Measurements from ENCODE around the gene EIF2D. TPM values are rescaled to one million over a fixed set of nuclear protein-coding genes. Genes with fewer than 3 reads are reported as not detected.

The EIF2D gene
- total and polyA plus RNA-seq, 2 of the 8 experiments (the other 6 are each of a cell fraction or from before 2014, with no cell fraction given), result 36.1 to 37.1 TPM

DNA sequence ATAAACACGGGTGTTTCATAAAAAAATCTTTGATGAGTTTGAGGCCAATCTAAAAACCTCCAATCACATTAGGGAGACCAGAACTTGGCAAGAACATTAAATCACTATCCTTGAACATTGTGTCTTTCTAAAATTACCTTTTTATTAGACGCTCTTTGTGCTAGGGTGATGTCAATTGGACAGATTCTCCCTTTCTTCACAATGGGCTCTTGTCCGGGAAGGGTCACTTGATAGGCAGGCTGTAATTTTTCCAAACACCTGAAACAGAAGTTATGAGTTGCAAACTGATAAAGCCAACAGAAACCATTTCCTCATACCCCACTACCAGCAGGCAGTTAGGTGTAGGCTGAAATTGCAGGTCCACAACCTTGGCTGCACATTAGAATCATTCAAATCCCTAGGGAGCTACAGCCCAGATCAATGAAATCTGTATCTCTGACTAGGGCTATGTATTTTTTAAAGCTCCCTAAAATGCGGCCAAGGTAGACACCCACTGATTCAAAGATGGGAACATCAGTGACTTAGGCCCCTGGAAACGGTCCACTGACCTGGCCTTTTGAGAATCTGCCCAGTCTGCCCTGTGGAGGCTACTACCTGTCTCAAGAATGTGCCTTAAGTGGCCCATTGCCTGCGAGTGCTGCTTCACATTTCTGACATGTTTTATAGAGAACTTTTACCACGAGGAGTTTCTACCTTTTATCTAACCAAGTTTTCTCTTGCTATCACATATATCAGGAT is 16.5 kb downstream of the EIF2D start:
- H3K23ac ChIP-seq (ENCODE audit: insufficient read length), result no peak overlapping the region
- no peak overlapping the region for H2BK5ac ChIP-seq (ENCODE audit: low read depth, low read length)
- H3K36me3 ChIP-seq (ENCODE audit: control insufficient read depth in 2 of 4, insufficient read depth in 4 of 4, low read length in 3 of 4), result peaks cover 6 to 42% (median 22%) of the 10 kb centered on the region in 4 experiments
- H3K56ac ChIP-seq (replicated peaks; ENCODE audit: insufficient read length, low read depth, low read length), result no peak overlapping the region
- no peaks in the 10 kb centered on the region for H3K79me2 ChIP-seq (ENCODE audit: control insufficient read depth in 1 of 2, insufficient read depth in 2 of 2, low read length in 2 of 2)
- H3K9ac ChIP-seq (replicated peaks in 1 of 4; ENCODE audit: extremely low read depth in 1 of 4, low read depth in 3 of 4, low read length in 3 of 4), result no peak overlapping the region
- no peaks in the 10 kb centered on the region for H3K9me3 ChIP-seq (ENCODE audit: insufficient read depth in 2 of 2, low read depth in 1 of 2, low read length in 1 of 2)
- H2BK20ac ChIP-seq (ENCODE audit: low read length), result no peak overlapping the region
- H4K20me1 ChIP-seq (replicated peaks in 1 of 2; ENCODE audit: control insufficient read depth in 1 of 2, insufficient read depth in 2 of 2, low read length in 2 of 2), result no peaks in the 10 kb centered on the region
- no peak overlapping the region for H4K91ac ChIP-seq (replicated peaks; ENCODE audit: insufficient read length, low read length)
- H3K4me3 ChIP-seq (ENCODE audit: extremely low read depth in 1 of 4, insufficient read depth in 2 of 4, low read depth in 3 of 4, low read length in 4 of 4), result no peak overlapping the region
- WGBS, 2 experiments (ENCODE audit: extremely low coverage in 1 of 2, insufficient coverage in 1 of 2, insufficient read length in 1 of 2, insufficient replicate concordance in 2 of 2, low coverage in 1 of 2, low lambda C conversion rate in 2 of 2, missing lambda C conversion rate in 1 of 2), result 85% methylated on average over 7 of the region's 7 CpGs; no CpG with 5 or more reads in 1 of the 2 experiments
- no peak overlapping the region for H2BK120ac ChIP-seq (replicated peaks; ENCODE audit: low read depth, low read length)
- H2BK12ac ChIP-seq (ENCODE audit: low read depth, low read length), result no peak overlapping the region
- H2BK15ac ChIP-seq (ENCODE audit: low read length), result no peak overlapping the region
- DNase-seq (ENCODE audit: low read depth in 1 of 2, low spot score in 2 of 2), result no peak
- no peak overlapping the region for H3K18ac ChIP-seq (ENCODE audit: extremely low read depth, low read length)
- H3K14ac ChIP-seq (ENCODE audit: insufficient read length), result no peak overlapping the region
- H3K79me1 ChIP-seq (ENCODE audit: low read depth, low read length), result no peaks in the 10 kb centered on the region
- H3K4ac ChIP-seq (replicated peaks; ENCODE audit: insufficient read length, low read depth, low read length), result no peak overlapping the region
- no peak overlapping the region for H4K8ac ChIP-seq (ENCODE audit: extremely low read depth, insufficient read depth, low read length)
- no peak overlapping the region for H2AK5ac ChIP-seq (ENCODE audit: low read depth, low read length)
- no peak overlapping the region for H3K27ac ChIP-seq (ENCODE audit: low read depth, low read length)
- H3K4me2 ChIP-seq (ENCODE audit: insufficient read depth in 1 of 2, low read depth in 2 of 2, low read length in 2 of 2), result no peak overlapping the region
- H3K4me1 ChIP-seq (replicated peaks in 1 of 4; ENCODE audit: control insufficient read depth in 3 of 4, insufficient read depth in 4 of 4, low read length in 3 of 4), result no peaks in the 10 kb centered on the region
- ChIA-PET CTCF (ENCODE audit: partially characterized antibody) (interaction anchor here (0.9 to 2.9 kb wide), 6 partner anchors 15 to 116 kb away, joined by 3 to 10 read pairs (median 3); no protein-coding TSS in a partner anchor), POLR2A (ENCODE audit: partially characterized antibody) (interaction anchor here (1.2 kb wide), 1 partner anchor 101 kb away, joined by 3 read pairs; no protein-coding TSS in a partner anchor)
- no peaks in the 10 kb centered on the region for H3K27me3 ChIP-seq (replicated peaks in 1 of 4; ENCODE audit: control insufficient read depth in 3 of 4, extremely low read depth in 1 of 4, insufficient read depth in 3 of 4, low read length in 3 of 4)
- H3K23me2 ChIP-seq (ENCODE audit: low read depth, low read length), result no peaks in the 10 kb centered on the region
- no peak overlapping the region for H2AFZ ChIP-seq (ENCODE audit: low read length)
- H4K5ac ChIP-seq (ENCODE audit: insufficient read length, low read depth, low read length), result no peak overlapping the region
- FAIRE-seq, result no peak
- TF ChIP-seq SIX5 (IDR thresholded peaks at IDR 0.05; ENCODE audit: low read depth, low read length), result no peak
- no peak for TF ChIP-seq CREB1 (IDR thresholded peaks at IDR 0.05)
- no peak for TF ChIP-seq SP2 (IDR thresholded peaks at IDR 0.05; ENCODE audit: low read length)
- TF ChIP-seq, protein P1, sequence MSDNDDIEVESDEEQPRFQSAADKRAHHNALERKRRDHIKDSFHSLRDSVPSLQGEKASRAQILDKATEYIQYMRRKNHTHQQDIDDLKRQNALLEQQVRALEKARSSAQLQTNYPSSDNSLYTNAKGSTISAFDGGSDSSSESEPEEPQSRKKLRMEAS (IDR thresholded peaks at IDR 0.05), result no peak

Measured in H1 (cell line).